HL-60 (cell line): ENCODE data around the gene SRRD.

Experiments used
- DNase-seq, 2 experiments: peaks; one replicate each; pipeline ENCODE4 v3.0.0-alpha.2; 2010 to 2020; ENCODE audit warnings: low read depth in 1 of 2, low spot score in 1 of 2
- H3K27ac ChIP-seq: fragments of 250-450 bp; sonication (Bioruptor Pico); replicated peaks from 2 replicates; pipeline ENCODE4 v1.5.1; 2020; ENCODE audit warnings: mild to moderate bottlenecking, moderate library complexity
- H3K27me3 ChIP-seq: fragments of 250-450 bp; sonication (Bioruptor Pico); 2 replicates; pipeline ENCODE4 v1.5.1; 2021; ENCODE audit warnings: mild to moderate bottlenecking, moderate library complexity; ENCODE audit not compliant: insufficient read depth, poor library complexity, severe bottlenecking
- H3K4me3 ChIP-seq: replicated peaks from 2 replicates; pipeline ENCODE4 v1.5.1; 2011; ENCODE audit warnings: mild to moderate bottlenecking, control low read depth, low read length; ENCODE audit not compliant: insufficient read depth
- CTCF ChIP-seq: IDR thresholded peaks from one replicate; pipeline ENCODE4 v1.5.1; 2011; ENCODE audit warnings: low read length, control low read depth, inconsistent platforms; ENCODE audit not compliant: insufficient read depth
- GABPA ChIP-seq: IDR thresholded peaks from 2 replicates; pipeline ENCODE4 v1.6.1; 2012; ENCODE audit warnings: low read depth
- POLR2AphosphoS5 ChIP-seq: IDR thresholded peaks from 2 replicates; pipeline ENCODE4 v1.6.1; 2012; ENCODE audit warnings: low read depth
- REST ChIP-seq: IDR thresholded peaks from 2 replicates; pipeline ENCODE4 v1.6.1; 2012; ENCODE audit warnings: low read depth; ENCODE audit not compliant: insufficient replicate concordance
- SPI1 ChIP-seq: IDR thresholded peaks from 2 replicates; pipeline ENCODE4 v1.6.1; 2012; ENCODE audit warnings: low read depth, mild to moderate bottlenecking, borderline replicate concordance

Gene SRRD

GRCh38 chr22:26446808-26447515 is 36.7 kb upstream of the SRRD start:
- no peak overlapping the region for H3K4me3 ChIP-seq
- TF ChIP-seq GABPA (no peak), SPI1 (no peak), POLR2AphosphoS5 (no peak), CTCF (no peak), REST (no peak)

GRCh38 chr22:26447584-26448329 is 35.9 kb upstream of the SRRD start:
- DNase-seq: no peak
- H3K4me3 ChIP-seq: no peak overlapping the region
- TF ChIP-seq POLR2AphosphoS5: no peak
- TF ChIP-seq REST: no peak
- TF ChIP-seq GABPA: no peak
- no peak for TF ChIP-seq SPI1
- TF ChIP-seq CTCF: no peak
- no peaks in the 10 kb centered on the region for H3K27me3 ChIP-seq
- no peak overlapping the region for H3K27ac ChIP-seq

More at GRCh38 chr22:26446808-26447515, 36.7 kb upstream of the SRRD start:
- DNase-seq: no peak
- no peaks in the 10 kb centered on the region for H3K27me3 ChIP-seq
- H3K27ac ChIP-seq: no peak overlapping the region

- no peak for TF ChIP-seq SPI1
- no peak for TF ChIP-seq REST
- TF ChIP-seq GABPA: no peak
- TF ChIP-seq POLR2AphosphoS5: no peak
- no peak for TF ChIP-seq CTCF
These were observed 35.3 kb upstream of the SRRD start for GRCh38 chr22:26448334-26448733.

More at GRCh38 chr22:26448334-26448733, 35.3 kb upstream of the SRRD start:
- Histone ChIP-seq H3K27me3 (no peaks in the 10 kb centered on the region), H3K4me3 (no peak overlapping the region), H3K27ac (no peak overlapping the region)
- no peak for DNase-seq
